ENCODE results near the gene CPSF4L.
A peak's percentile ranks its signal among the peaks of the same experiment; 100 is the strongest.
"Not testable (repeated sequence)": the region's sequence is repeated elsewhere in the genome, so short reads cannot be mapped to it uniquely, and the experiment has no call there.

Gene CPSF4L, protein sequence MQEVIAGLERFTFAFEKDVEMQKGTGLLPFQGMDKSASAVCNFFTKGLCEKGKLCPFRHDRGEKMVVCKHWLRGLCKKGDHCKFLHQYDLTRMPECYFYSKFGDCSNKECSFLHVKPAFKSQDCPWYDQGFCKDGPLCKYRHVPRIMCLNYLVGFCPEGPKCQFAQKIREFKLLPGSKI

DNA sequence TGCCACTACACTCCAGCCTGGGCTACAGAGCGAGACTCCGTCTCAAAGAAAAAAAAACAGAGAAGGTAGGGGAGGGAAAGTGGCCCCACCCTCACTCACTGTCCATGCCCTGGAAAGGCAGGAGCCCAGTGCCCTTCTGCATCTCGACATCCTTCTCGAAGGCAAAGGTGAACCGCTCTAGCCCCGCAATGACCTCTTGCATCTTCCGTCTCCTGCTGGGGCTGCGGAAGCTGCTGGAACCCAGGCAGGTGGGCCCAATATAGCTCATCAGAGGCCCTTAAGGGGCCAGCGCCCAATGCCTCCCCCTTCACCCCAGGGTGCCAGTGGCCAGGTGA is at the start of gene CPSF4L:
TSS of gene CPSF4L (minus strand) at position 264 of the 335 bp plus-strand sequence. CDS start at position 202, 62 bp downstream.
- H3K36me3 ChIP-seq (ENCODE audit: control insufficient read depth, insufficient read depth, low read length) = no peaks in the 10 kb centered on the region
- no peaks in the 10 kb centered on the region for H3K9me3 ChIP-seq (ENCODE audit: control insufficient read depth, insufficient read depth, low read length)
- 0 out of 2 replicates have a peak within 1 kb of the TSS, but pooled peaks have one; percentile 31 for H3K4me3 ChIP-seq (ENCODE audit: low read depth, low read length)
- H3K27me3 ChIP-seq (ENCODE audit: control insufficient read depth, insufficient read depth, low read length) = peaks cover 14% of the 10 kb centered on the region
- no peak within 1 kb of the TSS for H3K9ac ChIP-seq (ENCODE audit: low read depth, low read length)
- H3K27ac ChIP-seq (ENCODE audit: low read depth, low read length) = peak within 1 kb of the TSS; percentile 66
- H3K4me1 ChIP-seq (ENCODE audit: control insufficient read depth, insufficient read depth, low read length) = peaks cover 20% of the 10 kb centered on the region

DNA sequence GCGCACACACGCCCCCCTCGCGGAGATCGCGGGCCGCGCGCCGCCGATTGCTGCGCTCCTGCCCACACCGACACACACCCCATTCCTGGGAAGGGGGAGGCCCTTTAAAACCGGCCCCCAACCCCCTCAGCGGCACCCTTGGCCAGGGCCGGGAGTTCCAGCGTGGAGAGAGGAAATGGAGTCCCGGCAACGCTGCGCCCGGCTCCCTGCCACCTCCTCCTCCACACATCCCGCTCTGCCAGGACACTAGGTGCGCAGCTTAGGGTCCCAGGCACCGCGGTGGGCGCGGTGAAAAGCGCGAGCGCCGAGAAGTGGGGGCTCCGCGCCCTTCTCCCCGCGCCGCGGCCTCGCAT is 49.7 kb upstream of the CPSF4L start:
- no peaks in the 10 kb centered on the region for H3K36me3 ChIP-seq (ENCODE audit: control insufficient read depth, insufficient read depth, low read length)
- H3K9ac ChIP-seq (ENCODE audit: low read depth, low read length) = 0 out of 2 replicates have a peak overlapping the region, but pooled peaks have one; percentile 31
- peak overlapping the region; percentile 88 for H3K27ac ChIP-seq (ENCODE audit: low read depth, low read length)
- no peaks in the 10 kb centered on the region for H3K9me3 ChIP-seq (ENCODE audit: control insufficient read depth, insufficient read depth, low read length)
- H3K4me1 ChIP-seq (ENCODE audit: control insufficient read depth, insufficient read depth, low read length) = peaks cover 34% of the 10 kb centered on the region
- peak overlapping the region; percentile 89 for H3K4me3 ChIP-seq (ENCODE audit: low read depth, low read length)
- H3K27me3 ChIP-seq (ENCODE audit: control insufficient read depth, insufficient read depth, low read length) = peaks cover 8% of the 10 kb centered on the region

DNA sequence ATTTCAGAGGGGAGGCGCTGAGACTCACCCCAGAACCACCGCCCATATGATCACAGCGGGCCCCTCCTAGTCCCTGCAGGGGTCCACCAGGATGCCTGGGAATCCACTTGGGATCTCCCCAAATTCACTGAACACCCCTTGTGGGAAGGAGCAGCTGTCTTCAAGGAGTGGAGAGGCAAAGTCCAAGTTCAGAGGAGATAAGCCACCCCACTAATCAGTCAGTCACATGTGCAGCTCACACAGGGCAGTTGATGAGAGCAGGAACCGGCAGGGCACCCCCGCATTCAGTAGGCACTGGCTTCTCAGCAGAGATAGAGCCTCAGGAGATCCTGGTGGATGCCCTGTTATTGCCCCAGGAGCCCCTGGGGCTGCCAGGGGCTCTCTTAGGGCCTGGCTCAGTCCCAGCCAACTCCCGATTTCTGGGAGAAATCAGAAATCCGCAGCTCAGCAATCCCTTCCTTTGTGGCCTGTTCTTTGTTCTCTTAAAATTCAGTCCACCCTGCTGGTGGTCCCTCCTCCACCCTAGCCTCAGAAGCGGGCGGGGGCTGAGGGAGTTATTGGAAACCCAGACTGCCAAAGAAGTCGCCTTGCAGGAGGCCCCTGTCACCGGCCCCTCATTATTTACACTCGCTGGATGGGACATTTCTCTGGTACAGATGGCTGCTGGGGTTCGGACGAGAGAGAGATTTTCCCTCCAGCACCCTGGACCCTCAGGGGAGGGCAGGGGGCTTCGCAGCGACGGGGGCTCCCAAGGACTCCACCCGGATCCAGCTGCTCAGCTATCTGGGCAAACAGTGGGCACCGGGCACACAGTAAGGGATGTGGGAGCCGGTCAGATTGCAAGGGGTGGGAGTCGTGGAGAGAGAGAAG is 48.3 kb upstream of the CPSF4L start:
- Histone ChIP-seq H3K36me3 (ENCODE audit: control insufficient read depth, insufficient read depth, low read length) (no peaks in the 10 kb centered on the region), H3K9ac (ENCODE audit: low read depth, low read length) (peak overlapping the region; percentile 30), H3K4me3 (ENCODE audit: low read depth, low read length) (peak overlapping the region; percentile 89), H3K4me1 (ENCODE audit: control insufficient read depth, insufficient read depth, low read length) (peaks cover 41% of the 10 kb centered on the region), H3K27ac (ENCODE audit: low read depth, low read length) (peak overlapping the region; percentile 88), H3K9me3 (ENCODE audit: control insufficient read depth, insufficient read depth, low read length) (no peaks in the 10 kb centered on the region), H3K27me3 (ENCODE audit: control insufficient read depth, insufficient read depth, low read length) (peaks cover 8% of the 10 kb centered on the region)

DNA sequence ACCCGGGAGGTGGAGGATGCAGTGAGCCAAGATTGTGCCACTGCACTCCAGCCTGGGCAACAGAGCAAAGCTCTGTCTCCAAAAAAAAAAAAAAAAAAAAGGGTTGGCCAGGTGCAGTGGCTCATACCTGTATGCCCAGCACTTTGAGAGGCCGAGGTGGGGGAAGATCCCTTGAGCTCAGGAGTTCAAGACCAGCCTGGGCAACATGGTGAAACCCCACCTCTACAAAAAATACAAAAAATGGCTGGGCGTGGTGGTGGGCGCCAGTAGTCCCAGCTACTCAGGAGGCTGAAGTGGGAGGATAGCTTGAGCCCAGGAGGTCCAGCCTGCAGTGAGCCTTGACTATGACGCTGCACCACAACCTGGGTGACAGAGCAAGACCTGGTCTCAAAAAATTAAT is 47.3 kb upstream of the CPSF4L start:
- H3K27ac ChIP-seq (ENCODE audit: low read depth, low read length); H3K9ac ChIP-seq (ENCODE audit: low read depth, low read length); H3K36me3 ChIP-seq (ENCODE audit: control insufficient read depth, insufficient read depth, low read length); H3K9me3 ChIP-seq (ENCODE audit: control insufficient read depth, insufficient read depth, low read length); H3K27me3 ChIP-seq (ENCODE audit: control insufficient read depth, insufficient read depth, low read length): not testable (repeated sequence)
- Histone ChIP-seq H3K4me1 (ENCODE audit: control insufficient read depth, insufficient read depth, low read length) (peaks cover 41% of the 10 kb centered on the region), H3K4me3 (ENCODE audit: low read depth, low read length) (0 out of 2 replicates have a peak overlapping the region, but pooled peaks have one; percentile 89)

DNA sequence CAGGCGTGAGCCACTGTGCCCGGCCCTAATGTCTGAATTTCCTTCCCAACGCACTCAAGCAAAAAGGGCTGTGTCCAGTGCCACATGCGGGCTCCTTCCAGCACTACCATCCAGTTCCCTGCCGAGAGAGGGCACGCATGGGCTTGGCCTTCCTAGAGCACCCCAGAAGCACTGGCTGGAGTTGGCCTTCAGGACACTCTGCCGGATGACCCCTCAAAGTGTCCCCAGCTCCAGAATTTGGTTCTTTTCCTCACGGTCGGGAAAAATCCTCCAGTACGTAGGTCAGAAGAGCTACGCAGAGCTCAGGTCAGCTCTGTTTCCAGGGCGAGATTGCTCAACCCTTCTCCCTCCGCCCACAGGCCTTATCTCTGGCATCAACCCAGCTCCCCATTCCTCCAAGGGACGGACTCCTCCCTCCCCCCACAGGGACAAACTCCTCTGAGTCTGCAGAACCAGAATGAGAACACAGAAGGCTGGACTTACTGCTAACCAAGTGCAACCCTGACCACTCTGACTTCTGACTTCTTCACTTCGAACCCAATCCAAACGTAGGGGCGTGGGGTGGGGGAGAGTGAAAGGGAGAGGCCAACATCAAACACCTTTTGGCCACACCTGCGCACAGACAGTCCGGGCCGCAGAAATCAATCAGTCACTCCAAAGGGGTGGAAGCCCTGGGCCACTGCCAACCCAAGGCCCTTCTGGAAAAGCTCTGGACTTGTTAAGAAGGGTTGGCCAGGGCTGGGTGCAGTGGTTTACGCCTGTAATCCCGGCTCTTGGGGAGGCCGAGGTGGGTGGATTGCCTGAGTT is 46.5 kb upstream of the CPSF4L start:
- Histone ChIP-seq H3K27me3 (ENCODE audit: control insufficient read depth, insufficient read depth, low read length) (peaks cover 8% of the 10 kb centered on the region), H3K4me1 (ENCODE audit: control insufficient read depth, insufficient read depth, low read length) (peaks cover 39% of the 10 kb centered on the region), H3K9me3 (ENCODE audit: control insufficient read depth, insufficient read depth, low read length) (no peaks in the 10 kb centered on the region), H3K4me3 (ENCODE audit: low read depth, low read length) (no peak overlapping the region), H3K36me3 (ENCODE audit: control insufficient read depth, insufficient read depth, low read length) (no peaks in the 10 kb centered on the region), H3K9ac (ENCODE audit: low read depth, low read length) (no peak overlapping the region), H3K27ac (ENCODE audit: low read depth, low read length) (no peak overlapping the region)

DNA sequence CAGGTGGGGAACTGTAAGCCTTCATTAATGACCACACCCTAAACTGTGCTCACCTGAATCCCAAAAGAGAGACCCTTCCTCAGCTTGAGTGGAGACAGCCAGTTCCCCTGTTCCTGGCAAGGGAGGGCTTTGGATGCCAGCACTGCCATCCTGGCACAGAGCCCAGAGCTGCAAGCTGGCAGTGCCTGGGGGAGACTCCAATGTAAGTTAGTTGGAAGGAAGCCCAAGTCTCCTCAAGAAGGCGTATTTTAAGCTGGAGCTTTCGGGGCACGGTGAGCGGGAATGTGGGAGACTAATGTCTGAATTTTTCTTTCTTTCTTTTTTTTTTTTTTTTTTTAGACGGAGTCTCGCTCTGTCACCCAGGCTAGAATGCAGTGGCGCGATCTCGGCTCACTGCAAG is 45.5 kb upstream of the CPSF4L start:
- Histone ChIP-seq H3K4me1 (ENCODE audit: control insufficient read depth, insufficient read depth, low read length) (peaks cover 31% of the 10 kb centered on the region), H3K36me3 (ENCODE audit: control insufficient read depth, insufficient read depth, low read length) (no peaks in the 10 kb centered on the region), H3K9me3 (ENCODE audit: control insufficient read depth, insufficient read depth, low read length) (no peaks in the 10 kb centered on the region), H3K9ac (ENCODE audit: low read depth, low read length) (no peak overlapping the region), H3K27ac (ENCODE audit: low read depth, low read length) (no peak overlapping the region), H3K4me3 (ENCODE audit: low read depth, low read length) (no peak overlapping the region), H3K27me3 (ENCODE audit: control insufficient read depth, insufficient read depth, low read length) (no peaks in the 10 kb centered on the region)

DNA sequence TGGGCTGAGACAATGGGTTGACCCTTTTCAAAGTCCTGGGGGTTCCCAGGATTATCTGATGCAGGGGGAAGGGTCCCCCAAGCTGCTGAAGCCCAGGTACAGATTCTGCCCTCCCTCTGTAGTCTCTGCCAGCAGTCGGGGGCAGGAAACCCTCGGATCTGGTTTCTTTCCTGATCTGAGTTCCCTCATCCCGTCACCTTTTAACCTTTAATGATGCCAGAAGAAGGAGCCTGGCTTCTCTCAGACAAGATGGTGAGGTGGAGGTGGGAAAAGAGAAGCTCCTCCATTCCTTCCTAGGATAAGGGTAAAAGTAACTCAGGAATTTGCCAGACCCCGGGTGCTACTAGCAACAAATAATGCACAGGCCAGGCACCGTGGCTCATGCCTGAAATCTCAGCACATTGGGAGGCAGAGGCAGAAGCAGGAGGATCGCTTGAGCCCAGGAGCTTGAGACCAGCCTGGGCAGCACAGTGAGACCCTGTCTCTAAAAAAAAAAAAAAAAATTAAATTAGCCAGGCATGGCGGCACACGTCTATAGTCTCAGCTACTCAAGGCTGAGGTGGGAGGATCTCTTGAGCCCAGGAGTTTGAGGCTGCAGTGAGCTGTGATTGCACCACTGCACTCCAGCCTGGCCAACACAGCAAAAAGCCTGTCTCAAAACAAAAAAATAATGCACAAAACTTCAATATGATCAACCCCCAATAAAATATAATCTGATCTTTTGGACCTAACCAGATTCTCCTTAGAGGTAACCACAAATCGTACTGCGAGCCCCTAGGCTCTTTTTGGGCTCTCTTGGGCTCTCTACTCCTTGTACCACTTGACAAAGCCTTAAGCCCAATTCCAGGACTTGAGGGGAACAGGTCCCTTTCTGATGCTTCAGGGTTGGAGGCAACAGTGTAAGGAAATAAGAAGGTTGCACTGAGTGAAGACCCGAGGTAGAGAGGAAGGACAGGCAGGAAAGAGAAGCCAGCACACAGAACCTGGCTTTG is 44.5 kb upstream of the CPSF4L start:
- Histone ChIP-seq H3K4me1 (ENCODE audit: control insufficient read depth, insufficient read depth, low read length) (peaks cover 31% of the 10 kb centered on the region), H3K4me3 (ENCODE audit: low read depth, low read length) (no peak overlapping the region), H3K27ac (ENCODE audit: low read depth, low read length) (peak overlapping the region; percentile 36), H3K9ac (ENCODE audit: low read depth, low read length) (peak overlapping the region; percentile 16; the same call in 1 of the 2 replicates), H3K9me3 (ENCODE audit: control insufficient read depth, insufficient read depth, low read length) (no peaks in the 10 kb centered on the region), H3K36me3 (ENCODE audit: control insufficient read depth, insufficient read depth, low read length) (no peaks in the 10 kb centered on the region), H3K27me3 (ENCODE audit: control insufficient read depth, insufficient read depth, low read length) (no peaks in the 10 kb centered on the region)

DNA sequence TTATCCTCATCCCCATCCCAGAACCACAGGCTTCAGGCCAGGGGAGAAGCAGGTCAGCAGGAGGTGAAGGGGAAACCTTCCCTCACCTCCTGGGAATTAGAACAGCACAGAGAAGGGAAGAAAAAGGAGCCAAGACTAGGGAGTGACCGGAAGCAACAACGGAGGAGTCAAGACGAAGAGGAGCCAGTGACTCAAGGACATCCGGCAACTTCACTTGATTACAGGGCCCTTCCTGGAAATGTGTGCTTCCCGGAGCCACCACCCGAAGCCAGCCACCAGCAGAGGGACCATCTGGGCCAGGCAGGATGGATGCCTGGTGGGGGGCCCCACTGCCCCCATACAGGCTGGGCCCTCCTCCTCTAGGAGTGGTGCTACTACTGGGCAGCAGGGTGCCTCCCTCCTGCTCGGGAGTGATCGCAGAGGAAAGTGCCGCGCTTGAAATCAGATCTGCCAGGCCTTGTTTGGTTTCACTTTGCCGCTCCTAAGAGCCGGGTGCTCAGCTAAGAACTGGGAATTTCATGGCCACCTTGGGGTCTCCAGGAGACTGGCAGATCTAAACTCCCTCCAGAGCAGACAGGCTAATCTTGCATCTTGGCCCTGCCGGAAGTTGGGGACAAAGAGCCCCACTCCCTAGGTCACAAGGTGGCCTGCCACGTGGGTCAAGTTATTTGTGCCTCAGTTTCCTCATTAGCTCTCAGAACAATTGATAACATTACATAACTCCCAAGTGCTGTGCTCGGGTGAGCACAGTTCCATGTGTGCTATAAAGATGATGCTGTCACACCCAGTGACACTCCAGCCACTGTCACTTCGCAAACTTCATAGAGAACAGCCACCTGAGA is 43.5 kb upstream of the CPSF4L start:
- Histone ChIP-seq H3K4me1 (ENCODE audit: control insufficient read depth, insufficient read depth, low read length) (peaks cover 30% of the 10 kb centered on the region), H3K36me3 (ENCODE audit: control insufficient read depth, insufficient read depth, low read length) (no peaks in the 10 kb centered on the region), H3K27ac (ENCODE audit: low read depth, low read length) (peak overlapping the region; percentile 36), H3K27me3 (ENCODE audit: control insufficient read depth, insufficient read depth, low read length) (no peaks in the 10 kb centered on the region), H3K9ac (ENCODE audit: low read depth, low read length) (peak overlapping the region; percentile 16; the same call in 1 of the 2 replicates), H3K4me3 (ENCODE audit: low read depth, low read length) (no peak overlapping the region), H3K9me3 (ENCODE audit: control insufficient read depth, insufficient read depth, low read length) (no peaks in the 10 kb centered on the region)

DNA sequence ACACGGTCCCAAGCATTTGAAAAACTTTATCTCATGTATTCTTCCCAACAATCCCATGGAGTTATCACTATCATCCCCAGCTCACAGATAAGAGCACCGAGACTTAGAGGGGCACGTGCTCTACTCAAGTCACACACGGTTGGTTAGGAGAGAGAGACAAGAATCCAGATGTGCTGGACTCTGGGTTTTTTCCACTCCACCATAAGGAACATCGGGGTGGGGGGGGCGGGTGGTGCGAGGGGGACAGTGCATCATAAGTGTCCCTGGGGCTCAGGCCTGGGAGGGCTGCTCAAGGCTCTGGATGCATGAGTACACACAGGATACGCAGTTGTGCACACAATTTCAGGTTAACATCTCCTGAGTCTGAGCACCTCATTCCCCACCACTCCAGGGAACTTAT is 42.8 kb upstream of the CPSF4L start:
- Histone ChIP-seq H3K4me3 (ENCODE audit: low read depth, low read length) (no peak overlapping the region), H3K9me3 (ENCODE audit: control insufficient read depth, insufficient read depth, low read length) (no peaks in the 10 kb centered on the region), H3K36me3 (ENCODE audit: control insufficient read depth, insufficient read depth, low read length) (no peaks in the 10 kb centered on the region), H3K9ac (ENCODE audit: low read depth, low read length) (no peak overlapping the region), H3K27me3 (ENCODE audit: control insufficient read depth, insufficient read depth, low read length) (no peaks in the 10 kb centered on the region), H3K27ac (ENCODE audit: low read depth, low read length) (no peak overlapping the region), H3K4me1 (ENCODE audit: control insufficient read depth, insufficient read depth, low read length) (peaks cover 22% of the 10 kb centered on the region)

Measured in HUES48 (cell line).